ENCODE measurements around the gene C7orf33.

The C7orf33 gene

DNA sequence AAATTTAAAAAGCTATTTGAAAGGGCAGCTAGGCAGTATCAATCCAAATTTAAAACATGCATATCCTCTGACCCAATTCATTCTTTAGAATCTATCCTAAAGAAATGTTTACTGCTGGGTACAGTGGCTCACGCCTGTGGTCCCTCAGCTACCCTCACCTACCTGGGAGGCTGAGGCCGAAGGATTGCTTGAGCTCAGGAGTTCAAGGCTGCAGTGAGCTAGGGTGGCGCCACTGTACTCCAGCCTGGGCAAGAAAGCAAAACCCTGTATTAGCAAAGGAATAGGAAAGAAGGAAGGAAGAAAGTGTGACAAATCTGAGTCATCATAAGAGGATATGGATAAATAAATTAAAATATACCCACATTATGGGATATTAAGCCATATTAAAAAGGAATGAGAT is 36.3 kb downstream of the C7orf33 start:
- no peak for DNase-seq (ENCODE audit: low read depth in 3 of 3)

DNA sequence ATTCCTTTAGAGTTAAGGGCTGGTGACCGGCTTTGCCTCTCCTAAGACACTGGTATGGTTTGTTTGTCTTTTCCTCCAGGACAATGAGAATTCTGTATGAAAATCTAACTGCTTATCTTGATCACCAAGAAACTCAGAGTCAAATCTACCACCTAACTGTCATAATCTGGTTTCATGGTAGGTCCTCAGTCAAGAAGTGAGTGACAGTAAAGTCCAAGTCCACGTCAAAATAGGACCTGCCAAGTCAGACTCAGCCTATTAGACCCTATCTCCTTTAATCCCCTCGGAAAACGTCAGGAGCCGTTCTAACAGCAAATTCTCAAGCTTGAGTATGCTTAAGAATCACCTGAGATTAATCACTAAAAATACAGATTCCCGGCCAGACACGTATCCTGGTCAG is 37.4 kb downstream of the C7orf33 start:
- DNase-seq (ENCODE audit: low read depth in 3 of 3) = no peak

DNA sequence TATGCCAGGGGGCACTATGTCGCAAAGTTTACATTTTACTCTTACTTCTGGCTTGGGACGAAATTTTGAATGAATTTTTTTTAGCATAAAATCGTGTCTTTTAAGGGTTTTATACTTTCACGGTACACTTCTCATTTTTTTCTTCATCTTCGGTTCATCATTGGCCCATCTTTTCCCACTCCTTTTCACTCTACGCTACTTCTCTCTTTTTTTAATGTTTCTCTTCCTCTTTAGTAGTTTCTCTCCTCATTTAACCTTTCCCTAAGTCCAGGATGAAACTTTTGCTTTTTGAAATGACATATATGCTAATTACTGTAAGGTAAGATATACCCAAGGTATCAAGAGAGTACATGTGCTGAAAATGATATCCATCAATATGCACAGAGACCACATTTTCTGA is 39.5 kb downstream of the C7orf33 start:
- DNase-seq (ENCODE audit: low read depth in 3 of 3) = no peak

DNA sequence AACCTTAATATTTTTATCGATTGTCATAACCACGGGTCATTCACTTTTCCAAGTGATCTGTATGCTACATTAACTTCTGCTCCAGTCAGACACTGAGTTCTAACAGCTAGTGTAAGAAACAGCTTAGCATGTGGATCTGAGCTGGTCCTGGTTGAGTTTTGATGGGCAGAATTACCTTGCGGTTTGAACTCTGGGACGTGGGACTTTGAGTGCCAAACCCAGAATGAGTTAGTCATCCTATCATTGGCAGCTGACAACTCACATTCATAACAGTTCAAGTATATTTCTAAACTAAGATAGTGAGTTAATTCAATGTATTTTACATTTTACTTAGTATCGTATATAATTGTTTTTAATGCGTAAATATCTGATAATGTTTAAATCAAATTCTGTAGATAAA is 43.2 kb downstream of the C7orf33 start:
- DNase-seq (ENCODE audit: low read depth in 3 of 3) = no peak

DNA sequence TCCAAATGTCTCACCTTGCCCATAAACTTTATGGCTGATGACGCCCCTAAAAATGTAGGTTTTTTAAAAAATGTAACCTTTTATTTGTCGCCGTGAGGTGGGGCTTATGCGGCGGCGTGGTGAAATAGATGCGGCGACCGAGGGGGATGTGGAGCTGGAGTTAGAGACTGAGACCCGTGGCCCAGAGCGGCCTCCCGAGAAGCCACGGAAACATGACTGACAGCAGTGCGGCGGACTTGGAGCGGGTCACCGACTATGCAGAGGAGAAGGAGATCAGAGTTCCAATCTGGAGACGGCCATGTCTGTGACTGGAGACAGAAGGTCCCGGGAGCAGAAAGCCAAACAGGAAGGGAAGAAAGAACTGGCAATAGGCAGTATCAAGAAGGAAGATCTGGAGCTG is 46.5 kb downstream of the C7orf33 start:
- no peak for DNase-seq (ENCODE audit: low read depth in 3 of 3)

DNA sequence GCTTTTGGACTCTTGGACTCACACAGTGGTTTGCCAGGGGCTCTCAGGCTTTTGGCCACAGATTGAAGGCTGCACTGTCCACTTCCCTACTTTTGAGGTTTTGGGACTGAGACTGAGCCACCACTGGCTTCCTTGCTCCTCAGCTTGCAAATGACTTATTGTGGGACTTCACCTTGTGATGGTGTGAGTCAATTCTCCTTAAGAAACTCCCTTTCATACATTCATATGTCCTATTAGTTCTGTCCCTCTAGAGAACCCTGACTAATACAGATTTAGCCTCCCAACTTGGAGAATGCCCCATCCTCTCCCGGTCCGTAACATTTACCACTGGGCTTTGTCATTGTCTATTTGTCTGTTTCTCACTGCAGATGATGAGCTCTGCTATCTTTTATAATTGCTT is 55.3 kb downstream of the C7orf33 start:
- no peak for DNase-seq (ENCODE audit: low read depth in 3 of 3)

- DNase-seq (ENCODE audit: low read depth in 3 of 3) = no peak
Measured at GRCh38 chr7:148650232-148650858, 59.8 kb downstream of the C7orf33 start.

GRCh38 chr7:148652773-148653172 is 62.2 kb downstream of the C7orf33 start:
- no peak for DNase-seq (ENCODE audit: low read depth in 3 of 3)

DNA sequence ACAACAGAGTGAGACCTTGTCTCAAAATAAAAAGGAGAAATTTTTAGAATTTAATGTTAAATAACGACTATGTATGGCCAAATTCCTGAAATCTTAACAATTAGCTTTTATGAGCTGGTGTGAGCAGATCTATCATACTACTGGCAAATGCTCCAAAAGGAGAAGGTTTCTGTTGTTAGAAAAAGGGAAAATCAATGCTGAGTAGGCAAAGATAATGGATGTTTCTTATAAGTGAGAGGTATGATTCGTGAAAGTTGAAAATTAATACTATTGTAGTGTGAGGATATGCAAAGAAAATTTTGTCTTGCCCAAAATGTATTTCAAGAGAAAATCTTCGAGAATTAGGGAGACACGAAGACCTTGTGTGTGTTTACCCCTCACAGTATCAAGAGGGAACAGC is 67.4 kb downstream of the C7orf33 start:
- DNase-seq (ENCODE audit: low read depth in 3 of 3) = no peak

GRCh38 chr7:148661471-148661870 is 70.9 kb downstream of the C7orf33 start:
- DNase-seq (ENCODE audit: low read depth in 3 of 3) = no peak

GRCh38 chr7:148662646-148663045 is 72.1 kb downstream of the C7orf33 start:
- no peak for DNase-seq (ENCODE audit: low read depth in 3 of 3)

- no peak for DNase-seq (ENCODE audit: low read depth in 3 of 3)
Measured at GRCh38 chr7:148664324-148664723, 73.8 kb downstream of the C7orf33 start.

DNA sequence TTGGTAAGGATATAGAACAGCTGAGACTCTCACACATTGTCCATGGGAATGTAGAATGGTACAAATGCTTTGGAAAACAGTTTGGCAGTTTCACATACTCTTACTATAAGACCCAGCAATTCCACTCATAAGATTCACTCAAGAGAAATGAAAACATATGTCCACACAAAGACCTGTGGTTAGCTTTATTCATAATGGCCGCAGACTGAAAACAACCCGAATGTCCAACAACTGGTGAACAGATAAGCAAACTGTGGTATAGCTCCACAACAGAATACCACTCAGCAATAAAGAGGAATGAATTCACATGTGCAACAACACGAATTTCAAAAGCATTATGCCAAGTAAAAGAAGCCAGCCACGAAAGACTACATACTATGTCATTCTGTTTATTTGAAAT is 74.7 kb downstream of the C7orf33 start:
- DNase-seq (ENCODE audit: low read depth in 3 of 3) = no peak

Data from stimulated activated CD4-positive, alpha-beta T cell treated with anti-CD3 and anti-CD28 coated beads, TNF-alpha, amount 100 ng/mL, for 24 hours (primary cell).